IMR-90 (cell line): ENCODE results near the gene GALNT14.

Experiments
- BHLHE40 ChIP-seq: fragments of 150-350 bp; IDR thresholded peaks from 2 replicates; pipeline ENCODE4 v1.6.1; 2016; ENCODE audit warnings: mild to moderate bottlenecking, low read depth, low read length
- CEBPB ChIP-seq: IDR thresholded peaks from 2 replicates; pipeline ENCODE4 v1.6.1; 2012; ENCODE audit warnings: low read depth, low read length, improper control_type of control experiment
- MAFK ChIP-seq: IDR thresholded peaks from 2 replicates; pipeline ENCODE4 v1.6.1; 2012; ENCODE audit warnings: low read depth, low read length, improper control_type of control experiment
- MAZ ChIP-seq: IDR thresholded peaks from 2 replicates; pipeline ENCODE4 v1.6.1; 2012; ENCODE audit warnings: low read depth, mild to moderate bottlenecking, low read length, improper control_type of control experiment, moderate library complexity, borderline replicate concordance
- MXI1 ChIP-seq: IDR thresholded peaks from 2 replicates; pipeline ENCODE4 v1.6.1; 2012; ENCODE audit warnings: low read depth, mild to moderate bottlenecking, low read length, moderate library complexity, borderline replicate concordance
- NFE2L2 ChIP-seq: fragments of 150-350 bp; IDR thresholded peaks from 2 replicates; pipeline ENCODE4 v1.6.1; 2016; ENCODE audit warnings: low read depth, mild to moderate bottlenecking, low read length
- POLR2A ChIP-seq: IDR thresholded peaks from 2 replicates; pipeline ENCODE4 v1.6.1; 2012; ENCODE audit warnings: mild to moderate bottlenecking, low read depth, low read length
- RAD21 ChIP-seq: IDR thresholded peaks from 2 replicates; pipeline ENCODE4 v1.6.1; 2012; ENCODE audit warnings: low read length, improper control_type of control experiment
- RCOR1 ChIP-seq: IDR thresholded peaks from 2 replicates; pipeline ENCODE4 v1.6.1; 2012; ENCODE audit warnings: mild to moderate bottlenecking, low read length, improper control_type of control experiment; ENCODE audit not compliant: insufficient replicate concordance
- SMC3 ChIP-seq: fragments of 150-350 bp; IDR thresholded peaks from 2 replicates; pipeline ENCODE4 v1.6.1; 2016; ENCODE audit warnings: low read depth, mild to moderate bottlenecking, antibody characterized with exemption, low read length, moderate library complexity
- TF ChIP-seq, protein P1 (sequence below): conservative IDR thresholded peaks from 2 replicates; pipeline ENCODE4 v1.5.1; 2012; ENCODE audit warnings: mild to moderate bottlenecking, low read depth, low read length, improper control_type of control experiment
- TF ChIP-seq, protein P2 (sequence below): fragments of 150-350 bp; IDR thresholded peaks from 2 replicates; pipeline ENCODE4 v1.6.1; 2017; ENCODE audit warnings: mild to moderate bottlenecking, antibody characterized with exemption, low read length, low read depth

GRCh38 chr2:31148514-31148913, 10.3 kb upstream of the GALNT14 start:
- no peak for TF ChIP-seq MAZ
- no peak for TF ChIP-seq POLR2A
- TF ChIP-seq, protein P1, sequence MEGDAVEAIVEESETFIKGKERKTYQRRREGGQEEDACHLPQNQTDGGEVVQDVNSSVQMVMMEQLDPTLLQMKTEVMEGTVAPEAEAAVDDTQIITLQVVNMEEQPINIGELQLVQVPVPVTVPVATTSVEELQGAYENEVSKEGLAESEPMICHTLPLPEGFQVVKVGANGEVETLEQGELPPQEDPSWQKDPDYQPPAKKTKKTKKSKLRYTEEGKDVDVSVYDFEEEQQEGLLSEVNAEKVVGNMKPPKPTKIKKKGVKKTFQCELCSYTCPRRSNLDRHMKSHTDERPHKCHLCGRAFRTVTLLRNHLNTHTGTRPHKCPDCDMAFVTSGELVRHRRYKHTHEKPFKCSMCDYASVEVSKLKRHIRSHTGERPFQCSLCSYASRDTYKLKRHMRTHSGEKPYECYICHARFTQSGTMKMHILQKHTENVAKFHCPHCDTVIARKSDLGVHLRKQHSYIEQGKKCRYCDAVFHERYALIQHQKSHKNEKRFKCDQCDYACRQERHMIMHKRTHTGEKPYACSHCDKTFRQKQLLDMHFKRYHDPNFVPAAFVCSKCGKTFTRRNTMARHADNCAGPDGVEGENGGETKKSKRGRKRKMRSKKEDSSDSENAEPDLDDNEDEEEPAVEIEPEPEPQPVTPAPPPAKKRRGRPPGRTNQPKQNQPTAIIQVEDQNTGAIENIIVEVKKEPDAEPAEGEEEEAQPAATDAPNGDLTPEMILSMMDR, result no peak
- no peak for TF ChIP-seq RCOR1
- TF ChIP-seq, protein P2, sequence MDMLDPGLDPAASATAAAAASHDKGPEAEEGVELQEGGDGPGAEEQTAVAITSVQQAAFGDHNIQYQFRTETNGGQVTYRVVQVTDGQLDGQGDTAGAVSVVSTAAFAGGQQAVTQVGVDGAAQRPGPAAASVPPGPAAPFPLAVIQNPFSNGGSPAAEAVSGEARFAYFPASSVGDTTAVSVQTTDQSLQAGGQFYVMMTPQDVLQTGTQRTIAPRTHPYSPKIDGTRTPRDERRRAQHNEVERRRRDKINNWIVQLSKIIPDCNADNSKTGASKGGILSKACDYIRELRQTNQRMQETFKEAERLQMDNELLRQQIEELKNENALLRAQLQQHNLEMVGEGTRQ, result no peak
- no peak for TF ChIP-seq MXI1
- TF ChIP-seq BHLHE40, result no peak
- TF ChIP-seq SMC3, result no peak
- TF ChIP-seq RAD21, result no peak
- no peak for TF ChIP-seq MAFK
- TF ChIP-seq CEBPB, result no peak
- no peak for TF ChIP-seq NFE2L2
